Panc1 (cell line): ENCODE measurements around the gene MAGEC1. TPM values are rescaled to one million over a fixed set of nuclear protein-coding genes. Genes with fewer than 3 reads are reported as not detected.

Experiments
- ATAC-seq: fragments of 200-7000 bp; cut with Tn5 transposase; 2 replicates; pipeline ENCODE4 v1.9.1; 2020; ENCODE audit warnings: mild to moderate bottlenecking, moderate library complexity
- BruUV-seq: library from RNA; stranded (reverse); fragments of 400-500 nt; replicated peaks from 2 replicates; lab custom pipeline; 2021; lab: Mats Ljungman, UMichigan
- CTCF ChIA-PET: fragments of 300-600 bp; sonication (Branson Sonifier 250); formaldehyde crosslinking; loops from one replicate; lab custom pipeline; 2022; ENCODE audit warnings: antibody characterized with exemption; lab: Charles Lee
- POLR2A ChIA-PET: fragments of 300-600 bp; sonication (Branson Sonifier 250); formaldehyde crosslinking; loops from one replicate; lab custom pipeline; 2022; ENCODE audit warnings: antibody characterized with exemption; lab: Charles Lee
- DNase-seq: peaks from one replicate; pipeline ENCODE4 v3.0.0-alpha.2; 2010; ENCODE audit warnings: low read depth, low spot score
- H3K27ac ChIP-seq: 2 replicates; pipeline ENCODE4 v1.5.1; 2011; ENCODE audit warnings: mild to moderate bottlenecking, low read length, inconsistent platforms
- H3K27me3 ChIP-seq: fragments of 200-500 bp; sonication (Bioruptor generic); 2 replicates; pipeline ENCODE4 v1.6.0; 2014; ENCODE audit warnings: low read length, inconsistent platforms; ENCODE audit not compliant: control insufficient read depth, insufficient read depth
- H3K36me3 ChIP-seq: fragments of 200-500 bp; sonication (Bioruptor generic); 2 replicates; pipeline ENCODE4 v1.5.1; 2014; ENCODE audit warnings: inconsistent platforms, mild to moderate bottlenecking, low read length, moderate library complexity; ENCODE audit not compliant: control insufficient read depth, insufficient read depth
- H3K4me1 ChIP-seq: 2 replicates; pipeline ENCODE4 v1.5.1; 2011; ENCODE audit warnings: inconsistent platforms, mild to moderate bottlenecking, low read length, moderate library complexity; ENCODE audit not compliant: control insufficient read depth, insufficient read depth
- H3K4me3 ChIP-seq, 2 experiments: 2 replicates each; pipeline ENCODE4 v1.5.1; 2011 to 2012; ENCODE audit warnings: low read depth in 2 of 2, low read length in 2 of 2, mild to moderate bottlenecking in 2 of 2, inconsistent platforms in 1 of 2, moderate library complexity in 1 of 2
- H3K9me3 ChIP-seq: fragments of 200-500 bp; sonication (Bioruptor generic); 2 replicates; pipeline ENCODE4 v1.5.1; 2014; ENCODE audit warnings: low read depth, mild to moderate bottlenecking, inconsistent platforms, low read length, moderate library complexity; ENCODE audit not compliant: control insufficient read depth, insufficient read depth
- POLR2AphosphoS5 ChIP-seq: IDR thresholded peaks from 2 replicates; pipeline ENCODE4 v1.6.1; 2012; ENCODE audit warnings: mild to moderate bottlenecking, low read depth, low read length, moderate library complexity
- REST ChIP-seq, 2 experiments: IDR thresholded peaks; 2 replicates each; pipeline ENCODE4 v1.6.1; 2011 to 2012; ENCODE audit warnings: low read depth in 2 of 2, control low read depth in 1 of 2, low read length in 1 of 2, mild to moderate bottlenecking in 1 of 2, moderate library complexity in 1 of 2; ENCODE audit not compliant: insufficient read depth in 1 of 2
- SIN3A ChIP-seq: IDR thresholded peaks from 2 replicates; pipeline ENCODE4 v1.6.1; 2012; ENCODE audit warnings: low read depth, mild to moderate bottlenecking, low read length, moderate library complexity, borderline replicate concordance; ENCODE audit not compliant: insufficient read depth
- TCF7L2 ChIP-seq: IDR thresholded peaks from 2 replicates; pipeline ENCODE4 v1.6.1; 2011; ENCODE audit warnings: mild to moderate bottlenecking, low read depth, low read length, inconsistent platforms
- in situ Hi-C: cut with HindIII; loops from 2 replicates; pipeline ENCODE4 v1.10.0; 2016; ENCODE audit warnings: low sequenced_read_pairs, low pct_unique_long_range_greater_than_20kb
- intact Hi-C: fragments of 100-400 bp; cut with micrococcal nuclease; formaldehyde crosslinking; loops from one replicate; pipeline ENCODE4 v1.10.0; 2022; ENCODE audit not compliant: unreplicated experiment
- total RNA-seq: library from RNA; stranded (reverse); gene quantifications from one replicate; pipeline ENCODE4 v1.2.1, GENCODE V29; 2021; ENCODE audit not compliant: unreplicated experiment
- TF ChIP-seq, protein P1 (sequence below): fragments of 450-650 bp; IDR thresholded peaks from 2 replicates; pipeline ENCODE4 v1.5.1; 2017; ENCODE audit warnings: mild to moderate bottlenecking

The MAGEC1 gene
- total RNA-seq, 1 experiment from 2014 or later = not detected

GRCh38 chrX:141936080-141936479 is 32.4 kb downstream of the MAGEC1 start:
- no peak for ATAC-seq
- Histone ChIP-seq H3K36me3 (no peaks in the 10 kb centered on the region), H3K27me3 (no peaks in the 10 kb centered on the region), H3K9me3 (peaks cover 7% of the 10 kb centered on the region; the same call in 1 of the 2 replicates), H3K4me1 (no peaks in the 10 kb centered on the region), H3K27ac (no peak overlapping the region), H3K4me3 (no peak overlapping the region)
- ChIA-PET CTCF (no interaction called here), POLR2A (no interaction called here)
- DNase-seq = no peak
- in situ Hi-C loops (no loop called here), intact Hi-C loops (no loop called here)
- BruUV-seq = no TSS peak
- TF ChIP-seq REST (IDR thresholded peaks at IDR 0.05; ENCODE audit: insufficient read depth in 1 of 2, low read depth in 2 of 2, low read length in 1 of 2) (no peak), POLR2AphosphoS5 (no peak), SIN3A (no peak), TCF7L2 (no peak)
- TF ChIP-seq, protein P1, sequence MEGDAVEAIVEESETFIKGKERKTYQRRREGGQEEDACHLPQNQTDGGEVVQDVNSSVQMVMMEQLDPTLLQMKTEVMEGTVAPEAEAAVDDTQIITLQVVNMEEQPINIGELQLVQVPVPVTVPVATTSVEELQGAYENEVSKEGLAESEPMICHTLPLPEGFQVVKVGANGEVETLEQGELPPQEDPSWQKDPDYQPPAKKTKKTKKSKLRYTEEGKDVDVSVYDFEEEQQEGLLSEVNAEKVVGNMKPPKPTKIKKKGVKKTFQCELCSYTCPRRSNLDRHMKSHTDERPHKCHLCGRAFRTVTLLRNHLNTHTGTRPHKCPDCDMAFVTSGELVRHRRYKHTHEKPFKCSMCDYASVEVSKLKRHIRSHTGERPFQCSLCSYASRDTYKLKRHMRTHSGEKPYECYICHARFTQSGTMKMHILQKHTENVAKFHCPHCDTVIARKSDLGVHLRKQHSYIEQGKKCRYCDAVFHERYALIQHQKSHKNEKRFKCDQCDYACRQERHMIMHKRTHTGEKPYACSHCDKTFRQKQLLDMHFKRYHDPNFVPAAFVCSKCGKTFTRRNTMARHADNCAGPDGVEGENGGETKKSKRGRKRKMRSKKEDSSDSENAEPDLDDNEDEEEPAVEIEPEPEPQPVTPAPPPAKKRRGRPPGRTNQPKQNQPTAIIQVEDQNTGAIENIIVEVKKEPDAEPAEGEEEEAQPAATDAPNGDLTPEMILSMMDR = no peak; the same call in 1 of the 2 replicates

- no peaks in the 10 kb centered on the region for H3K27me3 ChIP-seq
- in situ Hi-C loops = no loop called here
- H3K36me3 ChIP-seq = no peaks in the 10 kb centered on the region
- H3K9me3 ChIP-seq = peaks cover 4% of the 10 kb centered on the region; the same call in 1 of the 2 replicates
- H3K27ac ChIP-seq = no peak overlapping the region
- no TSS peak for BruUV-seq
- DNase-seq (no peak), ATAC-seq (no peak)
- no peaks in the 10 kb centered on the region for H3K4me1 ChIP-seq
- POLR2A ChIA-PET = no interaction called here
- H3K4me3 ChIP-seq = no peak overlapping the region
- TF ChIP-seq TCF7L2 (no peak), REST (IDR thresholded peaks at IDR 0.05; ENCODE audit: insufficient read depth in 1 of 2, low read depth in 2 of 2, low read length in 1 of 2) (no peak), SIN3A (no peak), POLR2AphosphoS5 (no peak)
- TF ChIP-seq, protein P1 = no peak
- CTCF ChIA-PET = no interaction called here
- intact Hi-C loops = no loop called here
Measured at GRCh38 chrX:141941234-141941633, 37.5 kb downstream of the MAGEC1 start.
